ENCODE data around the gene ATXN1.

DNA sequence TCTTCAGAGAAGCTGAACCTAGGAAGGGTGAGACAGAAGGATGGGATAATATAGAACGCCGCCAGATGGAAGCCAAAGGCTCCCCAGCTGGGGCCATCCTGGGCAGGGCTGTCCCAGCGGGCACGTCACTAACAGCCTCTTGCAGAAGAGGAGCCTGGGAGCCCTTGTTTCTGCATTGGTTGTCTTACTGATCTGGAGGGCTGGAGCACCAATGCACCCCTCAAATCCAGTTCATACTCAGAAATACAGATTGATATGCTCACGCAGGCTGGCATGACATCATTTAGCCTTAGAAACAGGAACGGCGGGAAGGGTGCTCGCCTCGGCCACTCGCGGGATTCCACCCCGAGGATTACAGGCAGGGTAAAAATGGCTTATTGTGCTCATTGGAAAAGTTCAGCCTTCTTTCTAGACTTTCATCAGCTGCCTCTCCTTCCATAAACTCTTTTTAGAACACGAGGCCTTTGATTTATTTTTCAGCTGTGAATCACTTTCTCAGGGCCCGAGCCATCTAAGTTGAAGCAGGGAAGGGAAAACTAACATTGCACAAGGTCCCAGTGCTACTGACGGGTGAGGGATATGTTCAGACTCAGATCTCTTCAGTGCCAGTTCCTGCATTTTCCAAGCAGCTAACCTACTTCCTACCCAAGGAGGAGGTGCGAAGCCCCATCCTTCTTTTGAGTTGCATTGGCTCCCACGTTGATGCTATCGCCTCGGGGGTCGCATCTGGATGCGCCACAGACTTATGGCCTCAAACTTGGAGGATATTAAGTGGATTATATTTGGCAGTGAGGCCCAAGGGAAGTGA lies 440.5 kb downstream of the ATXN1 start:
- TF ChIP-seq, protein P1, sequence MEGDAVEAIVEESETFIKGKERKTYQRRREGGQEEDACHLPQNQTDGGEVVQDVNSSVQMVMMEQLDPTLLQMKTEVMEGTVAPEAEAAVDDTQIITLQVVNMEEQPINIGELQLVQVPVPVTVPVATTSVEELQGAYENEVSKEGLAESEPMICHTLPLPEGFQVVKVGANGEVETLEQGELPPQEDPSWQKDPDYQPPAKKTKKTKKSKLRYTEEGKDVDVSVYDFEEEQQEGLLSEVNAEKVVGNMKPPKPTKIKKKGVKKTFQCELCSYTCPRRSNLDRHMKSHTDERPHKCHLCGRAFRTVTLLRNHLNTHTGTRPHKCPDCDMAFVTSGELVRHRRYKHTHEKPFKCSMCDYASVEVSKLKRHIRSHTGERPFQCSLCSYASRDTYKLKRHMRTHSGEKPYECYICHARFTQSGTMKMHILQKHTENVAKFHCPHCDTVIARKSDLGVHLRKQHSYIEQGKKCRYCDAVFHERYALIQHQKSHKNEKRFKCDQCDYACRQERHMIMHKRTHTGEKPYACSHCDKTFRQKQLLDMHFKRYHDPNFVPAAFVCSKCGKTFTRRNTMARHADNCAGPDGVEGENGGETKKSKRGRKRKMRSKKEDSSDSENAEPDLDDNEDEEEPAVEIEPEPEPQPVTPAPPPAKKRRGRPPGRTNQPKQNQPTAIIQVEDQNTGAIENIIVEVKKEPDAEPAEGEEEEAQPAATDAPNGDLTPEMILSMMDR (tag by site-specific recombination; IDR thresholded peaks at IDR 0.05) = no peak
- no peak for TF ChIP-seq ZNF549 (tag by site-specific recombination; IDR thresholded peaks at IDR 0.05)
- no peak for TF ChIP-seq ZNF391 (tag by site-specific recombination; IDR thresholded peaks at IDR 0.05; ENCODE audit: borderline replicate concordance, low read depth)
- no peak for TF ChIP-seq KLF16 (tag by site-specific recombination; IDR thresholded peaks at IDR 0.05)
- TF ChIP-seq ZNF239 (tag by site-specific recombination; IDR thresholded peaks at IDR 0.05) = no peak
- no peak for TF ChIP-seq ZNF621 (tag by site-specific recombination; IDR thresholded peaks at IDR 0.05)
- no peak for TF ChIP-seq GLIS2 (tag by site-specific recombination; IDR thresholded peaks at IDR 0.05)
- TF ChIP-seq PRDM10 (tag by site-specific recombination; IDR thresholded peaks at IDR 0.05) = no peak
- TF ChIP-seq YY1 (tag by site-specific recombination; IDR thresholded peaks at IDR 0.05) = no peak
- no peak for TF ChIP-seq ZNF529 (tag by site-specific recombination; IDR thresholded peaks at IDR 0.05; ENCODE audit: insufficient replicate concordance)
- no peak for TF ChIP-seq ZNF280C (tag by site-specific recombination; IDR thresholded peaks at IDR 0.05)
- TF ChIP-seq, protein P2, sequence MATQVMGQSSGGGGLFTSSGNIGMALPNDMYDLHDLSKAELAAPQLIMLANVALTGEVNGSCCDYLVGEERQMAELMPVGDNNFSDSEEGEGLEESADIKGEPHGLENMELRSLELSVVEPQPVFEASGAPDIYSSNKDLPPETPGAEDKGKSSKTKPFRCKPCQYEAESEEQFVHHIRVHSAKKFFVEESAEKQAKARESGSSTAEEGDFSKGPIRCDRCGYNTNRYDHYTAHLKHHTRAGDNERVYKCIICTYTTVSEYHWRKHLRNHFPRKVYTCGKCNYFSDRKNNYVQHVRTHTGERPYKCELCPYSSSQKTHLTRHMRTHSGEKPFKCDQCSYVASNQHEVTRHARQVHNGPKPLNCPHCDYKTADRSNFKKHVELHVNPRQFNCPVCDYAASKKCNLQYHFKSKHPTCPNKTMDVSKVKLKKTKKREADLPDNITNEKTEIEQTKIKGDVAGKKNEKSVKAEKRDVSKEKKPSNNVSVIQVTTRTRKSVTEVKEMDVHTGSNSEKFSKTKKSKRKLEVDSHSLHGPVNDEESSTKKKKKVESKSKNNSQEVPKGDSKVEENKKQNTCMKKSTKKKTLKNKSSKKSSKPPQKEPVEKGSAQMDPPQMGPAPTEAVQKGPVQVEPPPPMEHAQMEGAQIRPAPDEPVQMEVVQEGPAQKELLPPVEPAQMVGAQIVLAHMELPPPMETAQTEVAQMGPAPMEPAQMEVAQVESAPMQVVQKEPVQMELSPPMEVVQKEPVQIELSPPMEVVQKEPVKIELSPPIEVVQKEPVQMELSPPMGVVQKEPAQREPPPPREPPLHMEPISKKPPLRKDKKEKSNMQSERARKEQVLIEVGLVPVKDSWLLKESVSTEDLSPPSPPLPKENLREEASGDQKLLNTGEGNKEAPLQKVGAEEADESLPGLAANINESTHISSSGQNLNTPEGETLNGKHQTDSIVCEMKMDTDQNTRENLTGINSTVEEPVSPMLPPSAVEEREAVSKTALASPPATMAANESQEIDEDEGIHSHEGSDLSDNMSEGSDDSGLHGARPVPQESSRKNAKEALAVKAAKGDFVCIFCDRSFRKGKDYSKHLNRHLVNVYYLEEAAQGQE (tag by site-specific recombination; IDR thresholded peaks at IDR 0.05) = no peak
